Breast epithelium (tissue), 3 donors: Measurements from ENCODE around the gene NCR2.

ENCODE experiments used
- POLR2A ChIP-seq: fragments of 450-650 bp; IDR thresholded peaks from one replicate; pipeline ENCODE4 v1.6.1; 2016; ENCODE audit warnings: antibody characterized with exemption, mild to moderate bottlenecking, moderate library complexity
- POLR2AphosphoS5 ChIP-seq, 3 donors: sonication (generic); formaldehyde crosslinking; IDR thresholded peaks; one replicate each; pipeline ENCODE4 v1.6.1; 2017; ENCODE audit warnings: antibody characterized with exemption in 3 of 3
- TF ChIP-seq, protein P1 (sequence below), 3 donors: fragments of 450-650 bp; IDR thresholded peaks; one replicate each; pipeline ENCODE4 v1.5.1; 2016 to 2017; ENCODE audit warnings: antibody characterized with exemption in 3 of 3, mild to moderate bottlenecking in 3 of 3, moderate library complexity in 3 of 3

DNA sequence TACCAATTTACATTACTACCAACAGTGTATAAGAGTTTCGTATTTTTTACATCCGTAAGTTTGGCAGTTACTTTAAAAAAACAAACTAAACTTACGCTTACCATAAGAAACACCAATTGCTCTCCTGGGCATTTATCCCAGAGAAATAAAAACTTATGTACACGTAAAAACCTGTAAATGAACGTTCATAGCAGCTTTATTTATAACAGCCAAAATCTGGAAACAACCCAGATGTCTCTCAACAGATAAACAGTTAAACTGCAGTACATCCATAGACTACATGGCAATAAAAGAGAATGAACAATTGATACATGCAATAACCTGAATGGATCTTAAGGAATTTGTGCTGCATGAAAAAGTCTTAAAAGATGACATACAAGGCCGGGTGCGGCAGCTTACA is 30.7 kb downstream of the NCR2 start:
- TF ChIP-seq POLR2AphosphoS5 (IDR thresholded peaks at IDR 0.05): no peak
- TF ChIP-seq, protein P1, sequence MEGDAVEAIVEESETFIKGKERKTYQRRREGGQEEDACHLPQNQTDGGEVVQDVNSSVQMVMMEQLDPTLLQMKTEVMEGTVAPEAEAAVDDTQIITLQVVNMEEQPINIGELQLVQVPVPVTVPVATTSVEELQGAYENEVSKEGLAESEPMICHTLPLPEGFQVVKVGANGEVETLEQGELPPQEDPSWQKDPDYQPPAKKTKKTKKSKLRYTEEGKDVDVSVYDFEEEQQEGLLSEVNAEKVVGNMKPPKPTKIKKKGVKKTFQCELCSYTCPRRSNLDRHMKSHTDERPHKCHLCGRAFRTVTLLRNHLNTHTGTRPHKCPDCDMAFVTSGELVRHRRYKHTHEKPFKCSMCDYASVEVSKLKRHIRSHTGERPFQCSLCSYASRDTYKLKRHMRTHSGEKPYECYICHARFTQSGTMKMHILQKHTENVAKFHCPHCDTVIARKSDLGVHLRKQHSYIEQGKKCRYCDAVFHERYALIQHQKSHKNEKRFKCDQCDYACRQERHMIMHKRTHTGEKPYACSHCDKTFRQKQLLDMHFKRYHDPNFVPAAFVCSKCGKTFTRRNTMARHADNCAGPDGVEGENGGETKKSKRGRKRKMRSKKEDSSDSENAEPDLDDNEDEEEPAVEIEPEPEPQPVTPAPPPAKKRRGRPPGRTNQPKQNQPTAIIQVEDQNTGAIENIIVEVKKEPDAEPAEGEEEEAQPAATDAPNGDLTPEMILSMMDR (IDR thresholded peaks at IDR 0.05): no peak
- no peak for TF ChIP-seq POLR2A
